ENCODE results near the gene PTGR3. TPM values are rescaled to one million over a fixed set of nuclear protein-coding genes. Genes with fewer than 3 reads are reported as not detected.

PTGR3 gene
- total RNA-seq, 4 donors from 2014 or later = 16.9 to 24.3 (median 21.1) TPM

DNA sequence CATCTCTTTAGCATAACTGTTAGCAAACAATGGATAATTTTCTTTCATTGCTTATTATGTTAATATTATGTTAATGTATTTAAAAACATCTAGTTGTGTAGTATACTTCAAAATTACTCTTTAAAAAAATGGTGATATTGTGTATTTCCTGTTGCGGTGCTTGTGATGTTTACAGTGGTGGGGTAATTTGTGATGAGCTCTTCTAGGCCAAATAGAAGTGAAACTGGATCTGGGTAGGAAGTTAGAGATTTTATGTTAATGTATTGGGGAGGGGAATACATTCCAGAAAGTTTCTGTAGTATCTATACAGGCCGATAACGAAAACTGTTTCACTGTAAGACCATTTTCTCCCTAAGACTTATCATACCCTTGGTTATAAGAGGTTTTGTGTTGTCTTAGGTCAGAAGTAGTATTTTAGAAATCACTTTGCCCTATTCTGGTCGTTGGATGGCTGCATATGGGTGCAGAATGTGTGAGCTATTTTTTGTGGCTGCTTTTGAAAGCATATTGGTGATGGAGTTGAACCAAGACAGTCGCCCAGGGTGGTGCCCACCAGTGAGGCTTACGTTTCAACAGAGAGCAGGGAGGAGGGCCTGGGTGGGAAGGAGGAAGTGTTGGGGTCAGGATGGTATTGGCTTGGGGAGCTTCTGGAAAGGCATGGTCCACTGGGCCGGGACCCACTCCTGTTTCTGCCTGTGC lies 7.4 kb upstream of the PTGR3 start:
- TF ChIP-seq, protein P1, sequence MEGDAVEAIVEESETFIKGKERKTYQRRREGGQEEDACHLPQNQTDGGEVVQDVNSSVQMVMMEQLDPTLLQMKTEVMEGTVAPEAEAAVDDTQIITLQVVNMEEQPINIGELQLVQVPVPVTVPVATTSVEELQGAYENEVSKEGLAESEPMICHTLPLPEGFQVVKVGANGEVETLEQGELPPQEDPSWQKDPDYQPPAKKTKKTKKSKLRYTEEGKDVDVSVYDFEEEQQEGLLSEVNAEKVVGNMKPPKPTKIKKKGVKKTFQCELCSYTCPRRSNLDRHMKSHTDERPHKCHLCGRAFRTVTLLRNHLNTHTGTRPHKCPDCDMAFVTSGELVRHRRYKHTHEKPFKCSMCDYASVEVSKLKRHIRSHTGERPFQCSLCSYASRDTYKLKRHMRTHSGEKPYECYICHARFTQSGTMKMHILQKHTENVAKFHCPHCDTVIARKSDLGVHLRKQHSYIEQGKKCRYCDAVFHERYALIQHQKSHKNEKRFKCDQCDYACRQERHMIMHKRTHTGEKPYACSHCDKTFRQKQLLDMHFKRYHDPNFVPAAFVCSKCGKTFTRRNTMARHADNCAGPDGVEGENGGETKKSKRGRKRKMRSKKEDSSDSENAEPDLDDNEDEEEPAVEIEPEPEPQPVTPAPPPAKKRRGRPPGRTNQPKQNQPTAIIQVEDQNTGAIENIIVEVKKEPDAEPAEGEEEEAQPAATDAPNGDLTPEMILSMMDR (IDR thresholded peaks at IDR 0.05) = no peak
- DNase-seq (ENCODE audit: low spot score) (no peak), ATAC-seq (ENCODE audit: low FRiP score) (no peak)

DNA sequence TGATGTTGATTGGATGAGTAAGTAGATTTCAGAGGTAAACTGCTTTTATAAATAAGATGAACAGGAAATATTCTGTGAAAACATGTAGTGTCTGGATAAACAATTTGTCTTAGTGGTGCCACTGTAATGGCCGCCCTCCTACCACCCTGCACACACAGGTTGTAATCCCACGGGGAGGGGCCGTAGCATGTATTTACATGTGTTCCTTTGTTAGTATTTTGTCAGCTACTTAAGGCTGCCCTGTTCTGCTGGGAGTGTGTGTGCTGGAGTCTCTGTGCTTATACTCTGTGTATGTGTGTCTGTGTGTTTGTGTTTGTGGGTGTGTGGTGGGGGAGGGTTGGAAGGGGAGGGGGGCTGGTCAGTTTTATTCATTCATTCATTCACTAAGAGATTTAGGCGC lies 6.7 kb upstream of the PTGR3 start:
- ATAC-seq (ENCODE audit: low FRiP score) (no peak), DNase-seq (ENCODE audit: low spot score) (no peak)
- TF ChIP-seq, protein P1 (IDR thresholded peaks at IDR 0.05) = no peak

DNA sequence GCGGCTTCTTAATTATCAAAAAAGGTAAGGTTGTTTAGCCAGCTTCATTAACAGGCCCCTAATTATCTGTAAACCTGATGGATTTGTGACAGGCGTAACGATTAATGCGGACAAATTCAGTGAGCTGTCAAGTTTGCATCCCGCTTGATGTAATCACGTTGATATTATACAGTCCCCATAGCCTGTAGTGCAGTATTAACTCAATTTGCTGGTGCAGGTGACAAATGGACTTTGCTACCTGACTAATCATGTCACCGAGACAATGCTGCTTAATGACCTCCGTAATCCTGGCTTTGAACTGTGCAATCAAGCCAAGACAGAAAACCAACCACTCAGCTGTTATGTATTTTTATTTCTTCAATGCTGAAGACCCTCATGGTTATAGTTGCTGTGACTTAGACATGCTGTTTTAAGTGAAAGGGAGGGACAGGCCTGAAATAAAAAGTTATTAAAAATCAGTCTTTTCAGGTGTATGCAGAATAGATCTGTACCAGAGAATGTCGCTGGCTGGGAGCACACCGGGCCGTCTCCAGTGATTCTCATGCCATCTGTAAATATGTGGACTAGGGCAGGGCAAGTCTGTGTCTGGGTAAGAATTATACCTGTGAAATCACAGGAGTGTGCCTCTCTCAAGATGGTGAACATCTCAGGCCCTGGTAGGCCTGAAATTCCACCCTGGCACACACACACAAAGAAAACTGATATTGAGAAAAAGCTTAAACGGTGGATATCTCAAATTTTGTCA lies 6.0 kb upstream of the PTGR3 start:
- ATAC-seq (ENCODE audit: low FRiP score) = no peak
- TF ChIP-seq, protein P1 (IDR thresholded peaks at IDR 0.05) = no peak
- DNase-seq (ENCODE audit: low spot score) = no peak

DNA sequence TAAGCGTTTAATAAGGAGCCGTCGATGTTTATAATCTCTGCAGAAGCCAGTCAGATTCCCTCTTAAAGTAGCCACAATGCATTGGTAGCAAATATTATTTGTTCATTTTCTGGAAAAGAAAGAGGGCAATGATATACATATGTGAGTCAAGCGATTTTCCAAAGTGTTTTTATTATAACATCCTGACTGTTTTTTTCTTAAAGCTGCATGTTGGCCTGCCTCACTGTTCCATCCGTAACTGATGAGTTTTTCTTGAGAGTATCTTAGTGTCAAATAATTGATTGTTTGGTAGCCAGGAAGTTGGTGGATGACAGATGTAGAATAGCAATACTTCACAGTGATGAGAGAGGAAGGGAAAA lies 5.4 kb upstream of the PTGR3 start:
- TF ChIP-seq, protein P1 (IDR thresholded peaks at IDR 0.05) = no peak
- DNase-seq (ENCODE audit: low spot score) = no peak
- ATAC-seq (ENCODE audit: low FRiP score) = no peak

DNA sequence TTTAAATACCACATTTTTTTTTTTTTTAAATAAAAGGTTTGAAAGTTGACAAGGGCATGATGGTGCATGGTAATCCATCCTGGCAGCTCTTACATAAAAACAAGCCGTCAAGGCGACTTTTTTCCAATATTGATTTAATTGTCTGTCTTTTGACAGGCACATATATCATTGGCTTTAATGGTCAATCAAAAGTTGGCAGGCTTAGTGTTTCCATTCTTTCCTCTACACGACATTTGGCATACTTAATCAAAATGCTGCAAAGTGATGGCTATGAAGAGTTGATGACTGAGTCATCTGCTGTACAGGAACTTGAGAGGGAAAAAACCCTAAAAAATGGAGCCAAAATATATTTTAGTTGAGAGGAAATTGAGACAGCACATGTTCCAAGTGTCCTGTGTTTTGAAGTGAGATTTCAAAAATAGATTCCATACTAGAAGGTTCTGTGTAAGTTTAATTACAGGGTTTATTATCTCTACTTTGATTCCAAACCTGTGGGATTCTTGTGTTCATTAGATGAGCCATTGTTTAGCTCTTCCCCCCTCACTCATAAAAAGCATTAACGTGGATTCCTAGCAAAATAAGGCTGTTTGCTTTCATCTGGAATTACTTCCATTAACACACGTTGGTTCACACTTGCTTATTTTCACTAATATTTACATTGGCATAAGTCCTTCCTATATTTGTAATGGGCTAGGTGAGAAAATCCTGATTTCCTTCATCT lies 4.8 kb upstream of the PTGR3 start:
- DNase-seq (ENCODE audit: low spot score) (no peak), ATAC-seq (ENCODE audit: low FRiP score) (no peak)
- TF ChIP-seq, protein P1 (IDR thresholded peaks at IDR 0.05) = no peak

DNA sequence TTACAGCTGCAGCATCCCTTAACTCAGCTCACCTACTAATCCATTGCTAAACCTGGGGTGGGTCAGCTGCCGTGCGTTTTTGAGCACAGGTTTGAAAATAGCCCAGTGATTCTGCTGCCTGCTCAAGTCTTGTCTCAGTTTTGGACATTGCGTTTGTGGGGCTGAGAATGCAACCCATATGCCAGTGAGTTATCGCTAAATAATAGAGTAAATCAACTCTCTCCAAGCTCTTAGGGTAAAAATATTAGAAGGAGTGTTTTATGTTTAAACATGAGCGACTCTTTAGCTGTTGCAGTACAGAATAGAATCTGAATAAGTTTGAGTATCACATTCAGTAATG lies 3.8 kb upstream of the PTGR3 start:
- ATAC-seq (ENCODE audit: low FRiP score) = no peak
- DNase-seq (ENCODE audit: low spot score) = no peak
- TF ChIP-seq, protein P1 (IDR thresholded peaks at IDR 0.05) = no peak
